Duodenal mucosa (tissue), 2 donors: ENCODE measurements around the gene CCDC154.

Experiments used
- H3K27ac ChIP-seq: one replicate; pipeline ENCODE4 v1.7.0; 2013; ENCODE audit warnings: low read depth, low read length
- H3K27me3 ChIP-seq, 2 donors: one replicate each; pipeline ENCODE4 v1.7.0; 2013; ENCODE audit warnings: low read length in 2 of 2, control low read depth in 1 of 2; ENCODE audit not compliant: insufficient read depth in 2 of 2, control insufficient read depth in 1 of 2
- H3K36me3 ChIP-seq, 2 donors: one replicate each; pipeline ENCODE4 v1.7.0; 2013; ENCODE audit warnings: low read length in 2 of 2, control low read depth in 1 of 2; ENCODE audit not compliant: insufficient read depth in 2 of 2, control insufficient read depth in 1 of 2
- H3K4me1 ChIP-seq, 2 donors: one replicate each; pipeline ENCODE4 v1.7.0; 2013; ENCODE audit warnings: low read length in 2 of 2, control low read depth in 1 of 2; ENCODE audit not compliant: insufficient read depth in 2 of 2, control insufficient read depth in 1 of 2
- H3K4me3 ChIP-seq, 2 donors: one replicate each; pipeline ENCODE4 v1.7.0; 2013; ENCODE audit warnings: low read length in 2 of 2, low read depth in 1 of 2
- H3K9ac ChIP-seq, 2 donors: one replicate each; pipeline ENCODE4 v1.7.0; 2013; ENCODE audit warnings: low read length in 2 of 2, low read depth in 1 of 2
- H3K9me3 ChIP-seq, 2 donors: one replicate each; pipeline ENCODE4 v1.7.0; 2013; ENCODE audit warnings: low read length in 2 of 2, control low read depth in 1 of 2; ENCODE audit not compliant: control insufficient read depth in 1 of 2

CCDC154 gene

GRCh38 chr16:1420111-1420539 is 24.2 kb downstream of the CCDC154 start:
- Histone ChIP-seq H3K4me3 (peak overlapping the region; percentile 97 to 98), H3K9ac (peak overlapping the region; percentile 67 to 84), H3K4me1 (peaks cover 6 to 10% of the 10 kb centered on the region in 2 donors), H3K9me3 (no peaks in the 10 kb centered on the region), H3K27me3 (no peaks in the 10 kb centered on the region), H3K27ac (peak overlapping the region; percentile 53), H3K36me3 (no peaks in the 10 kb centered on the region)

- H3K27me3 ChIP-seq, result no peaks in the 10 kb centered on the region
- peaks cover 6 to 10% of the 10 kb centered on the region in 2 donors for H3K4me1 ChIP-seq
- H3K27ac ChIP-seq, result no peak overlapping the region
- H3K9ac ChIP-seq, result no peak overlapping the region
- H3K9me3 ChIP-seq, result no peaks in the 10 kb centered on the region
- no peak overlapping the region for H3K4me3 ChIP-seq
- peaks cover 0 to 7% of the 10 kb centered on the region in 2 donors for H3K36me3 ChIP-seq
Observed at GRCh38 chr16:1416521-1416941, 27.8 kb downstream of the CCDC154 start.

- Histone ChIP-seq H3K9me3 (no peaks in the 10 kb centered on the region), H3K27me3 (no peaks in the 10 kb centered on the region), H3K4me1 (peaks cover under 1 to 4% of the 10 kb centered on the region in 2 donors), H3K4me3 (peak within 1 kb of the TSS; percentile 76 to 88), H3K27ac (peak within 1 kb of the TSS; percentile 66), H3K36me3 (peaks cover 5 to 7% of the 10 kb centered on the region in 2 donors), H3K9ac (peak within 1 kb of the TSS; percentile 66 to 74)
Observed at GRCh38 chr16:1414532-1415260, 29.7 kb downstream of the CCDC154 start, which contains the start of gene UNKL. Gene UNKL (minus strand): TSS chr16:1414704. CDS start chr16:1414691, 13 bp downstream.

GRCh38 chr16:1413684-1414531 is 30.4 kb downstream of the CCDC154 start:
- Histone ChIP-seq H3K9me3 (no peaks in the 10 kb centered on the region), H3K4me3 (peak overlapping the region; percentile 76 to 88), H3K27me3 (no peaks in the 10 kb centered on the region), H3K27ac (peak overlapping the region; percentile 66), H3K4me1 (no peaks in the 10 kb centered on the region), H3K36me3 (peaks cover 5 to 7% of the 10 kb centered on the region in 2 donors), H3K9ac (peak overlapping the region; percentile 66 to 74)

GRCh38 chr16:1412847-1413246 is 31.5 kb downstream of the CCDC154 start:
- no peaks in the 10 kb centered on the region for H3K9me3 ChIP-seq
- no peak overlapping the region for H3K9ac ChIP-seq
- H3K4me3 ChIP-seq, result no peak overlapping the region
- H3K4me1 ChIP-seq, result peaks cover 5 to 6% of the 10 kb centered on the region in 2 donors
- no peak overlapping the region for H3K27ac ChIP-seq
- H3K27me3 ChIP-seq, result no peaks in the 10 kb centered on the region
- peaks cover 5 to 7% of the 10 kb centered on the region in 2 donors for H3K36me3 ChIP-seq

- H3K27me3 ChIP-seq, result no peaks in the 10 kb centered on the region
- H3K36me3 ChIP-seq, result peaks cover 11 to 12% of the 10 kb centered on the region in 2 donors
- no peak overlapping the region for H3K27ac ChIP-seq
- H3K4me3 ChIP-seq, result peak overlapping the region; percentile 67 to 69
- no peaks in the 10 kb centered on the region for H3K9me3 ChIP-seq
- H3K9ac ChIP-seq, result no peak overlapping the region
- peaks cover 7 to 9% of the 10 kb centered on the region in 2 donors for H3K4me1 ChIP-seq
Observed at GRCh38 chr16:1408171-1408837, 36.1 kb downstream of the CCDC154 start.

- no peaks in the 10 kb centered on the region for H3K27me3 ChIP-seq
- H3K36me3 ChIP-seq, result peaks cover 12 to 13% of the 10 kb centered on the region in 2 donors
- H3K4me3 ChIP-seq, result peak overlapping the region in 1 of 2 donors; percentile 69
- H3K9me3 ChIP-seq, result no peaks in the 10 kb centered on the region
- H3K27ac ChIP-seq, result no peak overlapping the region
- H3K4me1 ChIP-seq, result peaks cover 7 to 9% of the 10 kb centered on the region in 2 donors
- peak overlapping the region in 1 of 2 donors; percentile 43 for H3K9ac ChIP-seq
Observed at GRCh38 chr16:1407753-1408152, 36.6 kb downstream of the CCDC154 start.

- Histone ChIP-seq H3K27me3 (no peaks in the 10 kb centered on the region), H3K4me1 (peaks cover 7 to 8% of the 10 kb centered on the region in 2 donors), H3K36me3 (peaks cover 7 to 38% of the 10 kb centered on the region in 2 donors), H3K9ac (no peak overlapping the region), H3K4me3 (no peak overlapping the region), H3K27ac (no peak overlapping the region), H3K9me3 (no peaks in the 10 kb centered on the region)
Observed at GRCh38 chr16:1403733-1404132, 40.6 kb downstream of the CCDC154 start.

- Histone ChIP-seq H3K27me3 (no peaks in the 10 kb centered on the region), H3K9me3 (no peaks in the 10 kb centered on the region), H3K36me3 (peaks cover 7 to 43% of the 10 kb centered on the region in 2 donors), H3K27ac (no peak overlapping the region), H3K4me1 (peaks cover 3 to 4% of the 10 kb centered on the region in 2 donors), H3K9ac (no peak overlapping the region), H3K4me3 (no peak overlapping the region)
Observed at GRCh38 chr16:1403036-1403435, 41.3 kb downstream of the CCDC154 start.
